IMR-90 (cell line): ENCODE data around the gene PCDHGA5. TPM values are rescaled to one million over a fixed set of nuclear protein-coding genes. Genes with fewer than 3 reads are reported as not detected.
"Not testable (repeated sequence)": the region's sequence is repeated elsewhere in the genome, so short reads cannot be mapped to it uniquely, and the experiment has no call there.

ENCODE experiments used
- ATAC-seq: fragments of 200-7000 bp; cut with Tn5 transposase; 2 replicates; pipeline ENCODE4 v1.9.1; 2020; ENCODE audit warnings: low read depth, mild to moderate bottlenecking, moderate library complexity
- BruUV-seq: library from RNA; stranded (reverse); fragments of 400-500 nt; replicated peaks from 2 replicates; lab custom pipeline; 2021; lab: Mats Ljungman, UMichigan
- CTCF ChIA-PET: fragments of 300-600 bp; formaldehyde crosslinking; extraction: SDS; loops from one replicate; lab custom pipeline; 2021; ENCODE audit warnings: antibody characterized with exemption; lab: Yijun Ruan, JAX
- POLR2A ChIA-PET: fragments of 300-600 bp; sonication (Branson Sonifier 250); formaldehyde crosslinking; loops from one replicate; lab custom pipeline; 2022; ENCODE audit warnings: antibody characterized with exemption; ENCODE audit not compliant: unreplicated experiment; lab: Charles Lee
- DNase-seq: peaks from one replicate; pipeline ENCODE4 v3.0.0; 2013
- H2AFZ ChIP-seq: replicated peaks from 2 replicates; pipeline ENCODE3; 2013; ENCODE audit warnings: low read length, mild to moderate bottlenecking; ENCODE audit not compliant: poor library complexity
- H2AK5ac ChIP-seq: 2 replicates; pipeline ENCODE4 v1.6.1; 2013; ENCODE audit warnings: low read depth, low read length, inconsistent platforms
- H2AK9ac ChIP-seq: replicated peaks from 2 replicates; pipeline ENCODE3; 2013; ENCODE audit warnings: mild to moderate bottlenecking, low read depth, low read length, moderate library complexity; ENCODE audit not compliant: poor library complexity
- H2BK120ac ChIP-seq: 2 replicates; pipeline ENCODE4 v1.6.1; 2013; ENCODE audit warnings: low read depth, low read length, inconsistent platforms
- H2BK15ac ChIP-seq: 3 replicates; pipeline ENCODE4 v1.6.1; 2013; ENCODE audit warnings: low read depth, low read length, inconsistent platforms
- H2BK20ac ChIP-seq: 2 replicates; pipeline ENCODE4 v1.6.1; 2013; ENCODE audit warnings: low read depth, mild to moderate bottlenecking, inconsistent platforms, low read length, moderate library complexity
- H2BK5ac ChIP-seq: 2 replicates; pipeline ENCODE4 v1.6.1; 2013; ENCODE audit warnings: mild to moderate bottlenecking, low read depth, low read length, inconsistent platforms; ENCODE audit not compliant: poor library complexity, severe bottlenecking
- H3K14ac ChIP-seq: replicated peaks from 2 replicates; pipeline ENCODE4 v1.6.1; 2013; ENCODE audit warnings: low read depth, low read length, inconsistent platforms
- H3K18ac ChIP-seq: 2 replicates; pipeline ENCODE4 v1.6.1; 2013; ENCODE audit warnings: low read depth, low read length, control low read depth
- H3K23ac ChIP-seq: 2 replicates; pipeline ENCODE4 v1.6.1; 2013; ENCODE audit warnings: low read depth, low read length, inconsistent platforms
- H3K27ac ChIP-seq: 2 replicates; pipeline ENCODE4 v1.5.1; 2013; ENCODE audit warnings: mild to moderate bottlenecking, control low read depth, low read length; ENCODE audit not compliant: insufficient read depth
- H3K27me3 ChIP-seq: 2 replicates; pipeline ENCODE4 v1.6.1; 2013; ENCODE audit warnings: low read length; ENCODE audit not compliant: control insufficient read depth, insufficient read depth
- H3K36me3 ChIP-seq: 2 replicates; pipeline ENCODE4 v1.6.1; 2013; ENCODE audit warnings: low read length, mixed read lengths; ENCODE audit not compliant: control insufficient read depth, insufficient read depth
- H3K4ac ChIP-seq: 2 replicates; pipeline ENCODE4 v1.6.1; 2013; ENCODE audit warnings: low read depth, low read length, inconsistent platforms
- H3K4me1 ChIP-seq: 2 replicates; pipeline ENCODE4 v1.6.1; 2013; ENCODE audit warnings: low read length, mixed read lengths; ENCODE audit not compliant: control insufficient read depth, insufficient read depth
- H3K4me2 ChIP-seq: 2 replicates; pipeline ENCODE4 v1.6.1; 2013; ENCODE audit warnings: low read depth, mild to moderate bottlenecking, control low read depth, low read length, moderate library complexity
- H3K4me3 ChIP-seq: 2 replicates; pipeline ENCODE4 v1.5.1; 2013; ENCODE audit warnings: low read depth, mild to moderate bottlenecking, control low read depth, low read length, moderate library complexity; ENCODE audit not compliant: insufficient read depth
- H3K56ac ChIP-seq: 2 replicates; pipeline ENCODE4 v1.6.1; 2013; ENCODE audit warnings: low read length, inconsistent platforms; ENCODE audit not compliant: insufficient read depth; ENCODE audit errors: extremely low read depth
- H3K79me1 ChIP-seq, 2 experiments: 2 replicates each; pipeline ENCODE4 v1.6.1; 2013; ENCODE audit warnings: low read length in 2 of 2, inconsistent platforms in 1 of 2, low read depth in 1 of 2
- H3K9ac ChIP-seq: 2 replicates; pipeline ENCODE4 v1.6.1; 2013; ENCODE audit warnings: low read depth, low read length, control low read depth
- H3K9me1 ChIP-seq: 2 replicates; pipeline ENCODE4 v1.6.1; 2013; ENCODE audit warnings: low read length, inconsistent platforms; ENCODE audit not compliant: insufficient read depth
- H3K9me3 ChIP-seq: 2 replicates; pipeline ENCODE4 v1.6.1; 2013; ENCODE audit warnings: low read length; ENCODE audit not compliant: control insufficient read depth, insufficient read depth
- H4K20me1 ChIP-seq: 2 replicates; pipeline ENCODE4 v1.6.1; 2013; ENCODE audit warnings: low read length, inconsistent platforms; ENCODE audit not compliant: insufficient read depth
- H4K5ac ChIP-seq: 2 replicates; pipeline ENCODE4 v1.6.1; 2013; ENCODE audit warnings: mild to moderate bottlenecking, low read depth, low read length, control low read depth
- H4K8ac ChIP-seq, 2 experiments: 2 replicates each; pipeline ENCODE4 v1.6.1; 2013; ENCODE audit warnings: low read depth in 2 of 2, low read length in 2 of 2, control low read depth in 1 of 2, inconsistent platforms in 1 of 2
- H4K91ac ChIP-seq: 2 replicates; pipeline ENCODE4 v1.6.1; 2013; ENCODE audit warnings: low read depth, low read length, inconsistent platforms; ENCODE audit not compliant: insufficient read depth
- CTCF ChIP-seq: conservative IDR thresholded peaks from 2 replicates; pipeline ENCODE4 v1.5.1; 2012; ENCODE audit warnings: mild to moderate bottlenecking, low read depth, low read length, improper control_type of control experiment
- RAD21 ChIP-seq: IDR thresholded peaks from 2 replicates; pipeline ENCODE4 v1.6.1; 2012; ENCODE audit warnings: low read length, improper control_type of control experiment
- SMC3 ChIP-seq: fragments of 150-350 bp; IDR thresholded peaks from 2 replicates; pipeline ENCODE4 v1.6.1; 2016; ENCODE audit warnings: low read depth, mild to moderate bottlenecking, antibody characterized with exemption, low read length, moderate library complexity
- WGBS, 2 experiments: methylation state at CpG; one replicate each; pipeline versions ENCODE4 v1.1.5 to v1.1.7; 2013; ENCODE audit warnings: missing lambda C conversion rate in 2 of 2; ENCODE audit not compliant: insufficient read length in 1 of 2; ENCODE audit errors: extremely low coverage in 2 of 2; 5-methylcytosine and 5-hydroxymethylcytosine counted together
- dilution Hi-C: fragments of 300-500 bp; cut with HindIII; formaldehyde crosslinking; loops from one replicate; pipeline ENCODE4 v1.14.3; 2018; ENCODE audit warnings: low sequenced_read_pairs; ENCODE audit not compliant: unreplicated experiment
- in situ Hi-C: fragments of 300-500 bp; cut with MboI; formaldehyde crosslinking; loops from 3 replicates; pipeline ENCODE4 v1.14.3; 2019; ENCODE audit warnings: low sequenced_read_pairs, inconsistent platforms, mixed read lengths
- intact Hi-C: fragments of 100-400 bp; cut with micrococcal nuclease; formaldehyde crosslinking; loops from 2 replicates; pipeline ENCODE4 v1.10.0; 2022
- polyA plus RNA-seq, 3 experiments: library from polyadenylated mRNA; depleted of rRNA; stranded (reverse); fragments of >200 nt; gene quantifications; 2 replicates each; pipeline ENCODE4 v1.2.3, GENCODE V29; 2012; ENCODE audit warnings: low replicate concordance in 1 of 3
- total RNA-seq: library from RNA; depleted of rRNA; stranded (reverse); fragments of >200 nt; gene quantifications from 2 replicates; pipeline ENCODE4 v1.2.3, GENCODE V29; 2012

PCDHGA5 gene
- total and polyA plus RNA-seq, 2 of the 4 experiments (the other 2 are of a cell fraction), result 1.3 to 2.0 TPM

DNA sequence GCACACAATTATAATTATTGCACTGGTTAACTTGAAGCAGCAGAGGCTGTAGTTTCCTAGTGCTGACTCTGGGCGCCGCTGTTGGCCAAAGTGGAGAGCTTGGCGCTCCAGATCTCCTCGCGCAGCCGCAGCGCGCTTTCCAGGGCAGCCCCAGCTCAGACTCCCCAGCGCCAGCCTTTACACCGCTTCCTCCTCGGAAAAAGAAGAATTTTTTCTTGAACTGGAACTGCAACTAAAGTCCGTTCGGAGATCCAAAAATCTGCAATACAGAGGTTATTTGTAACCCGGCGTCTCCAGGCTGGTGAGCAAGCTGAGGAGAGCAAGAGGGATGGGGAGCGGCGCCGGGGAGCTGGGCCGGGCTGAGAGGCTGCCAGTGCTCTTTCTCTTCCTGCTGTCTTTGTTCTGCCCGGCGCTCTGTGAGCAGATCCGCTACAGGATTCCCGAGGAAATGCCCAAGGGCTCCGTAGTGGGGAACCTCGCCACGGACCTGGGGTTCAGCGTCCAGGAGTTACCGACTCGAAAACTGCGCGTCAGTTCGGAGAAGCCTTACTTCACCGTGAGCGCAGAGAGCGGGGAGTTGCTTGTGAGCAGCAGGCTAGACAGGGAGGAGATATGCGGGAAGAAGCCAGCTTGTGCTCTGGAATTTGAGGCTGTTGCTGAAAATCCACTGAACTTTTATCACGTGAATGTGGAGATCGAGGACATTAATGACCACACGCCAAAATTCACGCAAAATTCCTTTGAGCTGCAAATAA, 23.8 kb downstream of the PCDHGA5 start, which contains the start of gene PCDHGB4:
Gene PCDHGB4, plus strand, starts transcription at position 142 of the 755 bp plus-strand sequence. Its CDS starts 187 bp downstream, at position 329.
- H3K14ac ChIP-seq, H2AK5ac ChIP-seq, intact Hi-C loops, H4K5ac ChIP-seq, H3K9me1 ChIP-seq, H4K20me1 ChIP-seq, H2AK9ac ChIP-seq, H2AFZ ChIP-seq, dilution Hi-C loops, H3K23ac ChIP-seq, POLR2A ChIA-PET, in situ Hi-C loops, H2BK5ac ChIP-seq, H3K27me3 ChIP-seq, H3K4me1 ChIP-seq, H3K4ac ChIP-seq, H2BK120ac ChIP-seq, H4K91ac ChIP-seq, H2BK15ac ChIP-seq, CTCF ChIA-PET, BruUV-seq, H2BK20ac ChIP-seq, H3K18ac ChIP-seq: not testable (repeated sequence)
- Histone ChIP-seq H3K27ac (peak within 1 kb of the TSS; percentile 36; the same call in 1 of the 2 replicates), H3K9me3 (peaks cover 48% of the 10 kb centered on the region), H3K79me1 (peaks cover 7 to 11% of the 10 kb centered on the region in 2 experiments; a peak in 3 of 4 replicates), H3K56ac (peak within 1 kb of the TSS; percentile 43; the same call in 1 of the 2 replicates), H3K4me2 (peak within 1 kb of the TSS; percentile 71; the same call in 1 of the 2 replicates), H3K36me3 (peaks cover 11% of the 10 kb centered on the region), H3K9ac (peak within 1 kb of the TSS; percentile 68), H3K4me3 (peak within 1 kb of the TSS; percentile 61), H4K8ac (peak within 1 kb of the TSS in 1 of 2 experiments; percentile 40; a peak in 2 of 4 replicates)
- DNase-seq (peak; percentile 47), ATAC-seq (peak; percentile 67)
- TF ChIP-seq SMC3 (peak; percentile 7; the same call in 1 of the 2 replicates), RAD21 (peak; percentile 44), CTCF (peak; percentile 49)
- WGBS, 2 experiments, result 0% methylated on average over 2 of the region's 40 CpGs; no CpG with 5 or more reads in 1 of the 2 experiments
